Cardiac fibroblast (primary cell): ENCODE measurements around the gene SLC6A11.

ENCODE experiments used
- DNase-seq, 2 donors: peaks; one replicate each; pipeline versions ENCODE4 v3.0.0 to v3.0.0-alpha.2; 2010; ENCODE audit warnings: low read depth in 2 of 2
- H3K4me3 ChIP-seq, 2 donors: replicated peaks in 1 of 2; 1 replicate in 1 of 2; 2 replicates in 1 of 2; pipeline ENCODE4 v1.5.1; 2011; ENCODE audit warnings: low read depth in 2 of 2, low read length in 2 of 2, mild to moderate bottlenecking in 2 of 2, moderate library complexity in 1 of 2
- CTCF ChIP-seq: IDR thresholded peaks from one replicate; pipeline ENCODE4 v1.5.1; 2011; ENCODE audit warnings: low read depth, mild to moderate bottlenecking, low read length, inconsistent platforms

The SLC6A11 gene

GRCh38 chr3:10956986-10957385, 141.0 kb downstream of the SLC6A11 start:
- TF ChIP-seq CTCF, result no peak

GRCh38 chr3:10957976-10958749, 142.1 kb downstream of the SLC6A11 start:
- no peak overlapping the region for H3K4me3 ChIP-seq
- DNase-seq, result peak in 1 of 2 donors; percentile 39
- TF ChIP-seq CTCF, result no peak

More at GRCh38 chr3:10956986-10957385, 141.0 kb downstream of the SLC6A11 start:
- no peak for DNase-seq
- no peak overlapping the region for H3K4me3 ChIP-seq

- TF ChIP-seq CTCF, result no peak
Measured at GRCh38 chr3:10960255-10960654, 144.2 kb downstream of the SLC6A11 start.

GRCh38 chr3:10961921-10962320, 145.9 kb downstream of the SLC6A11 start:
- TF ChIP-seq CTCF, result no peak
- no peak for DNase-seq
- no peak overlapping the region for H3K4me3 ChIP-seq

More at GRCh38 chr3:10960255-10960654, 144.2 kb downstream of the SLC6A11 start:
- no peak for DNase-seq
- H3K4me3 ChIP-seq, result no peak overlapping the region

- H3K4me3 ChIP-seq, result no peak overlapping the region
- no peak for DNase-seq
- no peak for TF ChIP-seq CTCF
Measured at GRCh38 chr3:10962481-10963036, 146.5 kb downstream of the SLC6A11 start.

- peak in 1 of 2 donors; percentile 20 for DNase-seq
- no peak for TF ChIP-seq CTCF
Measured at GRCh38 chr3:10964537-10965167, 148.6 kb downstream of the SLC6A11 start.

More at GRCh38 chr3:10964537-10965167, 148.6 kb downstream of the SLC6A11 start:
- no peak overlapping the region for H3K4me3 ChIP-seq
